ENCODE data around the gene CBFA2T3. TPM values are rescaled to one million over a fixed set of nuclear protein-coding genes. Genes with fewer than 3 reads are reported as not detected.

Gene CBFA2T3
- total and polyA plus RNA-seq, 2 of the 13 experiments (the other 11 are each of a cell fraction or from before 2014, with no cell fraction given), result 0.05 TPM; not detected in 1

DNA sequence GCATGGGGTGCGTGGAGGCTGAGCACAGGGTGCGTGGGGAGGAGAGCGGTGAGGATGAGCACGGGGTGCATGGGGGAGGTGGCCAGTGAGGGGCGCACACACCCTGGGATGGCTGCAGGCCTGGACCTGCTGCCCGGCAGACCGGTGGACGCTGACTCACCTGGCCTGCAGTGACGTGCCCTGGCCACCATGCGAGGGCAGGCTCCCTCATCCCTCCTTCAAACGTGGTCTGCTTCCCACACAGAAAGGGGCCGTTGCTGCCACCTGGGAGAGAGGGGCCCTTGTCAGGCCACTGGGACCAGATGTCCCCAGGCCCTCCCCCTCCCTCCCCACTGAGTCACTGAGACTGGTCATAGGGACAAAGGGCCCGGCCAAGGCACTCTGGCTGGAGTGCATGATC lies 145.2 kb downstream of the CBFA2T3 start:
- Histone ChIP-seq H3K4me3 (replicated peaks in 1 of 3; ENCODE audit: insufficient read depth in 1 of 3, low read depth in 2 of 3, low read length in 3 of 3) (no peak overlapping the region), H3K4me1 (ENCODE audit: insufficient read depth, low read length) (0 out of 2 replicates have a peak, but pooled peaks cover 7% of the 10 kb centered on the region), H3K36me3 (replicated peaks in 1 of 2; ENCODE audit: control insufficient read depth in 1 of 2, insufficient read depth in 2 of 2, low read length in 2 of 2) (no peaks in the 10 kb centered on the region), H3K27me3 (ENCODE audit: control insufficient read depth in 1 of 2, insufficient read depth in 2 of 2, low read length in 2 of 2) (no peaks in the 10 kb centered on the region), H3K9me3 (ENCODE audit: low read length) (no peaks in the 10 kb centered on the region), H3K27ac (ENCODE audit: extremely low read length, insufficient read depth, low read length) (no peak overlapping the region), H4K20me1 (ENCODE audit: insufficient read depth, low read length) (no peaks in the 10 kb centered on the region), H2AFZ (ENCODE audit: low read length) (no peak overlapping the region), H3K79me2 (ENCODE audit: insufficient read depth, low read length) (no peaks in the 10 kb centered on the region), H3K4me2 (ENCODE audit: low read depth, low read length) (no peak overlapping the region), H3K9ac (ENCODE audit: insufficient read depth, low read depth, low read length) (no peak overlapping the region)
- POLR2A ChIA-PET, result no interaction called here
- ATAC-seq (peak; percentile 79), FAIRE-seq (no peak), DNase-seq (ENCODE audit: low spot score) (peak; percentile 23)
- TF ChIP-seq STAG1 (CRISPR knock-in tag; IDR thresholded peaks at IDR 0.05) (peak; percentile 28; the same call in 1 of the 2 replicates), ZMYM3 (CRISPR knock-in tag; IDR thresholded peaks at IDR 0.05) (no peak), ZFP37 (CRISPR knock-in tag; IDR thresholded peaks at IDR 0.05; ENCODE audit: borderline replicate concordance) (no peak), FOXJ3 (CRISPR knock-in tag; IDR thresholded peaks at IDR 0.05; ENCODE audit: borderline replicate concordance) (no peak), TSC22D2 (CRISPR knock-in tag; IDR thresholded peaks at IDR 0.05; ENCODE audit: borderline replicate concordance) (no peak), GATA4 (IDR thresholded peaks at IDR 0.05; ENCODE audit: borderline replicate concordance, low read depth) (no peak), ZNF891 (CRISPR knock-in tag; IDR thresholded peaks at IDR 0.05) (no peak), SNAI1 (CRISPR knock-in tag; IDR thresholded peaks at IDR 0.05; ENCODE audit: borderline replicate concordance) (no peak), TAF15 (IDR thresholded peaks at IDR 0.05; ENCODE audit: low read depth, low read length, poor library complexity, severe bottlenecking) (no peak), RAD21 (CRISPR knock-in tag; IDR thresholded peaks at IDR 0.05) (peak; percentile 17; the same call in 1 of the 2 replicates), CREM (IDR thresholded peaks at IDR 0.05) (no peak), CREM (CRISPR knock-in tag; IDR thresholded peaks at IDR 0.05) (no peak), ZNF337 (CRISPR knock-in tag; IDR thresholded peaks at IDR 0.05; ENCODE audit: borderline replicate concordance, low read depth) (no peak), SRSF4 (IDR thresholded peaks at IDR 0.05; ENCODE audit: low read depth, low read length, poor library complexity, severe bottlenecking) (no peak), SAP130 (CRISPR knock-in tag; IDR thresholded peaks at IDR 0.05; ENCODE audit: low read depth) (no peak), FOSL2 (CRISPR knock-in tag; IDR thresholded peaks at IDR 0.05) (peak; percentile 50), ZNF121 (CRISPR knock-in tag; IDR thresholded peaks at IDR 0.05) (no peak), SNRNP70 (IDR thresholded peaks at IDR 0.05; ENCODE audit: low read depth, low read length) (no peak), CREB1 (IDR thresholded peaks at IDR 0.05) (0 out of 2 replicates have a peak, but pooled peaks have one; percentile 12), CREB1 (CRISPR knock-in tag; IDR thresholded peaks at IDR 0.05) (no peak), RFX3 (CRISPR knock-in tag; IDR thresholded peaks at IDR 0.05) (no peak), ZNF263 (CRISPR knock-in tag; IDR thresholded peaks at IDR 0.05) (peak; percentile 71), AGO2 (optimal IDR thresholded peaks at IDR 0.05; ENCODE audit: low read depth, low read length) (peak; percentile 48), AGO1 (IDR thresholded peaks at IDR 0.05; ENCODE audit: low read depth, low read length, poor library complexity, severe bottlenecking) (peak; percentile 45)
- TF ChIP-seq, protein P1, sequence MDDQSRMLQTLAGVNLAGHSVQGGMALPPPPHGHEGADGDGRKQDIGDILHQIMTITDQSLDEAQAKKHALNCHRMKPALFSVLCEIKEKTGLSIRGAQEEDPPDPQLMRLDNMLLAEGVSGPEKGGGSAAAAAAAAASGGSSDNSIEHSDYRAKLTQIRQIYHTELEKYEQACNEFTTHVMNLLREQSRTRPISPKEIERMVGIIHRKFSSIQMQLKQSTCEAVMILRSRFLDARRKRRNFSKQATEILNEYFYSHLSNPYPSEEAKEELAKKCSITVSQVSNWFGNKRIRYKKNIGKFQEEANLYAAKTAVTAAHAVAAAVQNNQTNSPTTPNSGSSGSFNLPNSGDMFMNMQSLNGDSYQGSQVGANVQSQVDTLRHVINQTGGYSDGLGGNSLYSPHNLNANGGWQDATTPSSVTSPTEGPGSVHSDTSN (CRISPR knock-in tag; IDR thresholded peaks at IDR 0.05; ENCODE audit: borderline replicate concordance), result no peak
- TF ChIP-seq, protein P2, sequence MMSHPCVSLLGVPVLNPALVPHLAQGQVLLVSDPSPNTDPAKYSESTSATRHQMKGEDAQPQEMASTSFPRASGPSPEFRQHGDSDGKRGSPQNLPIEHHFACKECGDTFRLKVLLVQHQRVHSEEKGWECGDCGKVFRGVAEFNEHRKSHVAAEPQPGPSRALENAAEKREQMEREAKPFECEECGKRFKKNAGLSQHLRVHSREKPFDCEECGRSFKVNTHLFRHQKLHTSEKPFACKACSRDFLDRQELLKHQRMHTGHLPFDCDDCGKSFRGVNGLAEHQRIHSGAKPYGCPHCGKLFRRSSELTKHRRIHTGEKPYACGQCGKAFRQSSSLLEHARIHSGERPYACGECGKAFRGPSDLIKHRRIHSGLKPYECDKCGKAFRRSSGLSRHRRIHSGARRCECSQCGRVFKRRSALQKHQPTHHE (CRISPR knock-in tag; IDR thresholded peaks at IDR 0.05; ENCODE audit: borderline replicate concordance), result no peak
- CTCF ChIA-PET (ENCODE audit: low intra/inter-chr PET ratio, low total read pairs), result no interaction called here
- WGBS (ENCODE audit: low lambda C conversion rate), result 72% methylated on average over 9 of the region's 13 CpGs
- no TSS peak for BruUV-seq (replicated peaks)
- intact Hi-C loops (cut with micrococcal nuclease; ENCODE audit: unreplicated experiment), result no loop called here
- in situ Hi-C loops (cut with HindIII; ENCODE audit: extremely low pct_ligation_motif_present, low pct_unique_long_range_greater_than_20kb), result no loop called here

All from HepG2 (cell line).